ENCODE data around the gene CFAP90.

DNA sequence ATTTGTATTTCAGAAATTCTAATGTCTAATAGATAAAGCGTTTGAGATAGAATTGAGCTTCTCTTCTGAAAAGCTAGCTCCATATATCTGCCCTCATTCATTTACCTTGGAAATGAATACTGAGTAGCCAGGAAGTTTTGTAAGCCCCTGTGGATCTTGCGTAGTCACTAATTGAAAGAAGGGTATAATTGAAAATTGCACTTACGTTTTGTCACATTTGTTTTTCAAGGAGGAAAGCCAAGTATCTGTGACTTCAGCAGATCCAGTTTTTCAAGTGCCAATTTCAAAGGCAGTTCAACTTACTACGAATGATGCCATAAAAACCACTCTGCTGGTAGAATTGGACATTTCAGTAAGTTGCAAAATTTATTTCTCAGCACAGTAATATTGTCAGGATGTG lies 32.0 kb upstream of the CFAP90 start:
- no peak for TF ChIP-seq CTCF (IDR thresholded peaks at IDR 0.05; ENCODE audit: low read depth, low read length, poor library complexity, severe bottlenecking)
- TF ChIP-seq EZH2phosphoT487 (IDR thresholded peaks at IDR 0.05; ENCODE audit: borderline replicate concordance, low read length) = no peak
